CD4-positive, CD25-positive, alpha-beta regulatory T cell (primary cell): ENCODE measurements around the gene NDUFV2. TPM values are rescaled to one million over a fixed set of nuclear protein-coding genes. Genes with fewer than 3 reads are reported as not detected.

Experiments
- ATAC-seq, 2 donors: fragments of 150-1000 bp; cut with Tn5 transposase; one replicate each; pipeline ENCODE4 v1.10.0; 2021; ENCODE audit warnings: low read depth in 2 of 2, moderate number of reproducible peaks in 2 of 2, moderate library complexity in 1 of 2
- DNase-seq, 3 donors: peaks; one replicate each; pipeline versions ENCODE4 v3.0.0 to v3.0.0-alpha.2; 2012 to 2022; ENCODE audit warnings: mixed read lengths in 1 of 3
- H3K27ac ChIP-seq: one replicate; pipeline ENCODE4 v1.7.0; 2013; ENCODE audit warnings: mild to moderate bottlenecking, low read length; ENCODE audit not compliant: insufficient read depth, poor library complexity, severe bottlenecking
- H3K27me3 ChIP-seq: one replicate; pipeline ENCODE4 v1.7.0; 2013; ENCODE audit warnings: low read length; ENCODE audit not compliant: control insufficient read depth, insufficient read depth
- H3K36me3 ChIP-seq: one replicate; pipeline ENCODE4 v1.7.0; 2013; ENCODE audit warnings: mild to moderate bottlenecking, low read length, moderate library complexity; ENCODE audit not compliant: control insufficient read depth, insufficient read depth
- H3K4me1 ChIP-seq: 2 replicates; pipeline ENCODE4 v1.7.0; 2013; ENCODE audit warnings: mild to moderate bottlenecking, low read length; ENCODE audit not compliant: insufficient read depth, control insufficient read depth, poor library complexity, severe bottlenecking
- H3K4me3 ChIP-seq: one replicate; pipeline ENCODE4 v1.7.0; 2013; ENCODE audit warnings: low read depth, mild to moderate bottlenecking, low read length, moderate library complexity
- H3K9me3 ChIP-seq, 2 experiments: 1 replicate in 1 of 2; 2 replicates in 1 of 2; pipeline ENCODE4 v1.7.0; 2013; ENCODE audit warnings: low read length in 2 of 2, mild to moderate bottlenecking in 1 of 2, moderate library complexity in 1 of 2; ENCODE audit not compliant: control insufficient read depth in 2 of 2
- H3K27ac Mint-ChIP-seq, 3 donors: one replicate each; pipeline ENCODE4 v1.8.0; 2020 to 2022; ENCODE audit warnings: mild to moderate bottlenecking in 3 of 3, mixed read lengths in 3 of 3, moderate library complexity in 2 of 3
- H3K27me3 Mint-ChIP-seq: one replicate; pipeline ENCODE4 v1.8.0; 2022; ENCODE audit warnings: mild to moderate bottlenecking, mixed read lengths
- H3K36me3 Mint-ChIP-seq: one replicate; pipeline ENCODE4 v1.8.0; 2020; ENCODE audit warnings: mixed read lengths
- H3K4me1 Mint-ChIP-seq, 4 donors: one replicate each; pipeline ENCODE4 v1.8.0; 2020 to 2022; ENCODE audit warnings: mixed read lengths in 4 of 4, mild to moderate bottlenecking in 1 of 4
- H3K4me3 Mint-ChIP-seq, 4 donors: one replicate each; pipeline ENCODE4 v1.8.0; 2020 to 2022; ENCODE audit warnings: mild to moderate bottlenecking in 4 of 4, mixed read lengths in 4 of 4, moderate library complexity in 3 of 4
- H3K9me3 Mint-ChIP-seq, 7 donors: one replicate each; pipeline ENCODE4 v1.8.0; 2020 to 2022; ENCODE audit warnings: mixed read lengths in 7 of 7, mild to moderate bottlenecking in 3 of 7, moderate library complexity in 2 of 7
- polyA plus RNA-seq, 4 donors: library from polyadenylated mRNA; unstranded; fragments of 300-500 nt; fragmentation: Illumina TruSeq; gene quantifications; one replicate each; pipeline ENCODE4 v1.2.3, GENCODE V29; 2021
- total RNA-seq: library from RNA; stranded (reverse); gene quantifications from one replicate; pipeline ENCODE4 v1.2.3, GENCODE V29; 2022

Gene NDUFV2
- total and polyA plus RNA-seq, 5 donors from 2014 or later: 207 to 282 (median 240) TPM

GRCh38 chr18:9135081-9135911 lies 32.8 kb downstream of the NDUFV2 start:
- Histone ChIP-seq H3K9me3 (no peaks in the 10 kb centered on the region), H3K4me3 (peak overlapping the region; percentile 88), H3K4me1 (peaks cover 54% of the 10 kb centered on the region), H3K36me3 (peaks cover 33% of the 10 kb centered on the region), H3K27ac (peak overlapping the region; percentile 97), H3K27me3 (no peaks in the 10 kb centered on the region)
- Mint-ChIP-seq H3K36me3 (peaks cover 13% of the 10 kb centered on the region), H3K9me3 (no peaks in the 10 kb centered on the region), H3K4me1 (peaks cover 40 to 70% (median 47%) of the 10 kb centered on the region in 4 donors), H3K4me3 (peak overlapping the region; percentile 92 to 99 (median 98)), H3K27ac (peak overlapping the region; percentile 76 to 99 (median 96)), H3K27me3 (peaks cover 8% of the 10 kb centered on the region)
- ATAC-seq: no peak
- DNase-seq: no peak

DNA sequence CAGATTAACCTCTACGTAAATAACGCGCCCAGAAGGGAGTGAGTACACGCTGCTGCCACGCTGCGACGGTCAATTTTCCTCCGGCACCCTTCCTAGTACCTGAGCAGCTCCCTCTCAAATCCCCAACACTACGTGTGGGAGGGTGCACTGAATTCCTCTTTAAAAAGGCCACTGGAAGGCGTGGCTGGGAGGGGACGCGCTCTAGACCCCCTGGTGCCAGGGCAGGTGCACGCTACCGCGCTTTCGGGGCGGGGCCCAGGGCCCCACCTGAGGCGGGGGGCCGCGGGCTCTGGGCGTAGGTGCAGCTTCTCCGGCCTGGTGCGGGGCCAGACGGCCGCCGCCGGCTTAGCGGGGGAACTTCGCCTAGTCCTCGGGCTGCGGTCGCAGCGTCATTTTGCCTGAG lies 33.4 kb downstream of the NDUFV2 start:
- Mint-ChIP-seq H3K4me3 (peak overlapping the region; percentile 92 to 99 (median 98)), H3K27me3 (peaks cover 8% of the 10 kb centered on the region), H3K4me1 (peaks cover 46 to 72% (median 52%) of the 10 kb centered on the region in 4 donors), H3K36me3 (peaks cover 15% of the 10 kb centered on the region), H3K27ac (peak overlapping the region; percentile 96 to 99 (median 98)), H3K9me3 (no peaks in the 10 kb centered on the region)
- DNase-seq: peak in 1 of 3 donors; percentile 65
- Histone ChIP-seq H3K27me3 (no peaks in the 10 kb centered on the region), H3K9me3 (no peaks in the 10 kb centered on the region), H3K27ac (peak overlapping the region; percentile 97), H3K4me3 (peak overlapping the region; percentile 88), H3K4me1 (peaks cover 61% of the 10 kb centered on the region), H3K36me3 (peaks cover 28% of the 10 kb centered on the region)
- peak; percentile 8 to 9 for ATAC-seq

- ATAC-seq (peak; percentile 78 to 82), DNase-seq (peak; percentile 97 to 98 (median 98))
- peaks cover 22% of the 10 kb centered on the region for H3K36me3 ChIP-seq
- peaks cover 67% of the 10 kb centered on the region for H3K4me1 ChIP-seq
- no peaks in the 10 kb centered on the region for H3K9me3 ChIP-seq
- no peaks in the 10 kb centered on the region for H3K27me3 ChIP-seq
- Mint-ChIP-seq H3K4me3 (peak within 1 kb of the TSS; percentile 94 to 99 (median 98)), H3K4me1 (peaks cover 51 to 73% (median 54%) of the 10 kb centered on the region in 4 donors), H3K9me3 (no peaks in the 10 kb centered on the region), H3K36me3 (peaks cover 14% of the 10 kb centered on the region), H3K27ac (peak within 1 kb of the TSS; percentile 96 to 99 (median 98)), H3K27me3 (peaks cover 8% of the 10 kb centered on the region)
- H3K27ac ChIP-seq: peak within 1 kb of the TSS; percentile 97
- H3K4me3 ChIP-seq: peak within 1 kb of the TSS; percentile 100
Measured at GRCh38 chr18:9136315-9137155, 34.0 kb downstream of the NDUFV2 start, which contains the start of gene ANKRD12. TSS of gene ANKRD12 (plus strand) at chr18:9136781. CDS start at chr18:9182433, 45,652 bp downstream.

- peaks cover 8% of the 10 kb centered on the region for H3K27me3 Mint-ChIP-seq
Measured at GRCh38 chr18:9137168-9138066, 34.9 kb downstream of the NDUFV2 start.

GRCh38 chr18:9139400-9140039 lies 37.0 kb downstream of the NDUFV2 start:
- Mint-ChIP-seq H3K4me1 (peaks cover 44 to 77% (median 58%) of the 10 kb centered on the region in 4 donors), H3K9me3 (no peaks in the 10 kb centered on the region), H3K27ac (peak overlapping the region; percentile 57 to 96 (median 96)), H3K36me3 (peaks cover 5% of the 10 kb centered on the region), H3K4me3 (peak overlapping the region; percentile 94 to 98 (median 96)), H3K27me3 (peaks cover 8% of the 10 kb centered on the region)
- DNase-seq (peak in 1 of 3 donors; percentile 38), ATAC-seq (no peak)
- Histone ChIP-seq H3K27me3 (no peaks in the 10 kb centered on the region), H3K4me1 (peaks cover 80% of the 10 kb centered on the region), H3K27ac (peak overlapping the region; percentile 97), H3K9me3 (no peaks in the 10 kb centered on the region), H3K36me3 (no peaks in the 10 kb centered on the region), H3K4me3 (peak overlapping the region; percentile 100)

More at GRCh38 chr18:9137168-9138066, 34.9 kb downstream of the NDUFV2 start:
- Histone ChIP-seq H3K4me1 (peaks cover 76% of the 10 kb centered on the region), H3K4me3 (peak overlapping the region; percentile 100), H3K36me3 (peaks cover 13% of the 10 kb centered on the region), H3K9me3 (no peaks in the 10 kb centered on the region), H3K27ac (peak overlapping the region; percentile 97), H3K27me3 (no peaks in the 10 kb centered on the region)
- Mint-ChIP-seq H3K4me1 (peaks cover 50 to 74% (median 59%) of the 10 kb centered on the region in 4 donors), H3K4me3 (peak overlapping the region; percentile 94 to 96 (median 95)), H3K27ac (peak overlapping the region; percentile 95 to 96 (median 96)), H3K9me3 (no peaks in the 10 kb centered on the region), H3K36me3 (peaks cover 10% of the 10 kb centered on the region)
- peak; percentile 37 to 40 for ATAC-seq
- DNase-seq: peak; percentile 69 to 83 (median 71)

- peaks cover 45 to 74% (median 60%) of the 10 kb centered on the region in 4 donors for H3K4me1 Mint-ChIP-seq
- H3K27me3 Mint-ChIP-seq: peaks cover 8% of the 10 kb centered on the region
- DNase-seq (peak in 1 of 3 donors; percentile 41), ATAC-seq (no peak)
- Histone ChIP-seq H3K27ac (peak overlapping the region; percentile 97), H3K27me3 (no peaks in the 10 kb centered on the region), H3K36me3 (no peaks in the 10 kb centered on the region), H3K4me3 (peak overlapping the region; percentile 100), H3K4me1 (peaks cover 76% of the 10 kb centered on the region), H3K9me3 (no peaks in the 10 kb centered on the region)
- H3K9me3 Mint-ChIP-seq: no peaks in the 10 kb centered on the region
- peak overlapping the region; percentile 94 to 98 (median 96) for H3K4me3 Mint-ChIP-seq
- H3K27ac Mint-ChIP-seq: peak overlapping the region; percentile 83 to 91 (median 87)
- peaks cover 5% of the 10 kb centered on the region for H3K36me3 Mint-ChIP-seq
Measured at GRCh38 chr18:9140381-9140780, 37.9 kb downstream of the NDUFV2 start.
